ENCODE results near the gene GLRX3. TPM values are rescaled to one million over a fixed set of nuclear protein-coding genes. Genes with fewer than 3 reads are reported as not detected.

The GLRX3 gene
- total RNA-seq, 1 donor from 2014 or later = 45.9 TPM

DNA sequence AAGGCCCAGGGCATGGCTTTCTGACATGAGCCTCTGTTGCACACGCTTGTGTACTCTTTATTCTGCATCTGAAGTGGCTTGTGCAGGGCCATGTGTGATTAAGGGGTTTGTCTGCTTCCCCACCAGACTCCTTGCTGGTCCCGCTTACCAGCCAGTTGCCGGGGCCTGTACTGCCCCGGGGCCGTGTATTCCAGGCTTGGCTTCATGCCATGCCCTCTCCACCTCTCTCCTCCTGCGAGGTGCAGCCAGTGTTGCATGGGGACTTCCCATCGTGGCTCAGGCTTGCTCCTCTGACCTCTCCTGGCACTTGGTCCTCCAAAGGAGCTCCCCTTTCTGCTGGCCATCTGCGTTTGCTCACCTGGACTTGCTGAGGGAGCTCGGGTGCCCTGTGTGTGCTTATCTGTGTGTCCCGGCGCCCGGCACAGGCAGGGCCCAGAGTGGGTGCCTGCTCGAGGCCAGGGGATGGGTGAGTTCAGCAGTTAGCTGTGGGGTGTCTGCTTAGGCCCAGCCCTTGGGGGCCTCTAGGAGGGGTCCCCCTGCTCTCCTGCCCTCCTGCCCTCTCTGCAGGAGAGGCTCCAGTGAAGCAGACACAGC lies 14.6 kb upstream of the GLRX3 start:
- intact Hi-C loops (cut with DNase I) = no loop called here
- DNase-seq = no peak
- H3K27ac ChIP-seq = no peak overlapping the region
- ATAC-seq = peak in 1 of 2 donors; percentile 38
- H3K9me3 ChIP-seq = peaks cover 5% of the 10 kb centered on the region
- no peaks in the 10 kb centered on the region for H3K36me3 ChIP-seq
- no peaks in the 10 kb centered on the region for H3K27me3 ChIP-seq (ENCODE audit: low read depth)
- H3K4me1 ChIP-seq = no peaks in the 10 kb centered on the region
- H3K4me3 ChIP-seq = no peak overlapping the region
- TF ChIP-seq, protein P1, sequence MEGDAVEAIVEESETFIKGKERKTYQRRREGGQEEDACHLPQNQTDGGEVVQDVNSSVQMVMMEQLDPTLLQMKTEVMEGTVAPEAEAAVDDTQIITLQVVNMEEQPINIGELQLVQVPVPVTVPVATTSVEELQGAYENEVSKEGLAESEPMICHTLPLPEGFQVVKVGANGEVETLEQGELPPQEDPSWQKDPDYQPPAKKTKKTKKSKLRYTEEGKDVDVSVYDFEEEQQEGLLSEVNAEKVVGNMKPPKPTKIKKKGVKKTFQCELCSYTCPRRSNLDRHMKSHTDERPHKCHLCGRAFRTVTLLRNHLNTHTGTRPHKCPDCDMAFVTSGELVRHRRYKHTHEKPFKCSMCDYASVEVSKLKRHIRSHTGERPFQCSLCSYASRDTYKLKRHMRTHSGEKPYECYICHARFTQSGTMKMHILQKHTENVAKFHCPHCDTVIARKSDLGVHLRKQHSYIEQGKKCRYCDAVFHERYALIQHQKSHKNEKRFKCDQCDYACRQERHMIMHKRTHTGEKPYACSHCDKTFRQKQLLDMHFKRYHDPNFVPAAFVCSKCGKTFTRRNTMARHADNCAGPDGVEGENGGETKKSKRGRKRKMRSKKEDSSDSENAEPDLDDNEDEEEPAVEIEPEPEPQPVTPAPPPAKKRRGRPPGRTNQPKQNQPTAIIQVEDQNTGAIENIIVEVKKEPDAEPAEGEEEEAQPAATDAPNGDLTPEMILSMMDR (IDR thresholded peaks at IDR 0.05) = no peak

DNA sequence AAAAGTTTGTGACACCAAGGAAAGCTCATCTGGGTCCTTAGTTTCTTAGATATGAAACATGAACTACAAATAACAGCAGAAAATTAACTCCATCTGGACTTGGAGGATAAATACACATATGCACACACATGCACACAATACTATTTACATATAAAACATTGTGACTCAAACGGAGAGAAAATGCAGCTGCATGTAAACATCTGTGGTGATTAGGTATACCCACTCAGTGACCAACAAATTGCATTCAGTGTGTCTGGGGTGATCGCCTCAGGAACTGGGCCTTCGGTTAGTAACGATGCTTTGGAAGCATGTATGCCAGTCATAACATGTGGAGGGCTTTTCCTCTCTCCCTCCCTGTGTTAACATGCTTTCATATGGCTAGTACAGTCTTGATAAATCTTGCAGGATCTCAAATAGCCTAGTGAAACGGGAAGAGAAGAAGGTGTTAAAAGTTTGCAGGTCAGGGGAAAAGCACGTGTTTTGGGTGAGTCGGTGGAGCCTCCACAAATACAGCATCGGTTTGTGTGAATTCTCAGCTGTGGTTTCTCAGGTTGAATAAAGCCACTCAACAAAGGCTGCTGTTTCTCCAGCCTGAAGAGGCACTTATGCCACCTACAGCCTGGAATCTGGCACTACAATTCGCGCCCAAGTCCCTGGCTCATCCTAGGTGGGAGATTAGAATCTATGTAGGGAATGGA lies 8.7 kb upstream of the GLRX3 start:
- H3K9me3 ChIP-seq = no peaks in the 10 kb centered on the region
- H3K4me1 ChIP-seq = peaks cover 6% of the 10 kb centered on the region
- TF ChIP-seq, protein P1 (IDR thresholded peaks at IDR 0.05) = peak; percentile 84
- no peaks in the 10 kb centered on the region for H3K36me3 ChIP-seq
- peak; percentile 81 to 93 for ATAC-seq
- intact Hi-C loops (cut with DNase I) = no loop called here
- H3K27ac ChIP-seq = no peak overlapping the region
- peaks cover 6% of the 10 kb centered on the region for H3K27me3 ChIP-seq (ENCODE audit: low read depth)
- H3K4me3 ChIP-seq = no peak overlapping the region
- DNase-seq = no peak

DNA sequence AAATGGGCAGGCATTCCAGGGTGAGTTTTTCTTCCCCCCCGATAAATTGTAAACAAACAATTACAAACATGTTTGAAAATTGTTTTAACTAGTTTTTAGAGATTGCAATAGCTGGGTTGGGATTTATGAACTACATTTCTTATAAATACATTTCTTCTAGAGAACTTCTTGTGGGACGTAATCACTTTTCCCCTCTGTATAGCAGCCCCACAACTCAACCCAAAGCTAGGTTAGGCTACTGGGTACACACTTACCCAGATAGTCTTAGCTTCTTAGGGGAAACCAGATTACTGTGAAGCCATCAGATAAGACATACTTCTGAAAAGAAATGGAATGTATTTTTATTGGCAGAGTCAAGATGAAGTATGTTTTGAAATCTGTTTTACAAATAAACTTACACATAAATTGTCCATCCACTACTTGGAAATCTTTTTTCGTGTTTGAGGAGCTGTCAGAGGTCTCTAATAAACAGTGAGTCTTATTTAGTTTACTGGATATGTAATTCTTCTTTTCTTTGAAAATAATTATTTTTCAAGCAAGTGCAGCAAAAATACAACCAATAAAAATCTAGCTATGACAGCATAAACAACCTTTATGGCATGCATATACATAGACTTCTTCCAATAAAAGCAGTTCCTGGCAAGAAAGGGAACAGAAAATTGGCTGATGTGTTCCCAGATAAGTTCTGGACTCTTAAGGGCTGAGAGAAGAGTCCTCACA lies 8.0 kb upstream of the GLRX3 start:
- Histone ChIP-seq H3K4me3 (no peak overlapping the region), H3K36me3 (no peaks in the 10 kb centered on the region), H3K4me1 (peaks cover 6% of the 10 kb centered on the region), H3K27ac (no peak overlapping the region), H3K9me3 (no peaks in the 10 kb centered on the region), H3K27me3 (ENCODE audit: low read depth) (peaks cover 6% of the 10 kb centered on the region)
- ATAC-seq (no peak), DNase-seq (no peak)
- intact Hi-C loops (cut with DNase I) = no loop called here
- TF ChIP-seq, protein P1 (IDR thresholded peaks at IDR 0.05) = no peak

DNA sequence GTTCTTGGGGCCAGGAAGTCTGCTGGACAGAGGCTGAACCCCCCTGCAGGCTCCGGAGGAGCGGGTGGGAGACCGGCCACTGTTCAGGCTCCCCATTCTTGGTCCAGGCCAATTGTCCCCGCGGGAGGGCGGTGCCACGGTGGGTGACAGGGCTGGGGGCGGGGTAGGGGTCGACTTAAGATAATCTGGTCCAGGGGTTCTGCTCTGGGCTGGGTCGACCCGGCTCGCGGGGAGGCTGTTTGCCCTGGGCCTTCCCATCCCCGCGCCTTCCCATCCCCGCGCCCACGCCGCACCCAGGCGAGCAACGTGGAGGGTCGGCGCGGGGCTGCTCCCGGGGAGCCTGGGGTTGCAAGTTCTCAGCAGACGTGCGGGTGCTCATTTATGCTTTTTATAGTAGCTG lies 7.3 kb upstream of the GLRX3 start:
- TF ChIP-seq, protein P1 (IDR thresholded peaks at IDR 0.05) = no peak
- ATAC-seq (no peak), DNase-seq (no peak)
- no peak overlapping the region for H3K4me3 ChIP-seq
- peaks cover 6% of the 10 kb centered on the region for H3K4me1 ChIP-seq
- H3K27ac ChIP-seq = no peak overlapping the region
- H3K9me3 ChIP-seq = no peaks in the 10 kb centered on the region
- intact Hi-C loops (cut with DNase I) = no loop called here
- no peaks in the 10 kb centered on the region for H3K36me3 ChIP-seq
- peaks cover 6% of the 10 kb centered on the region for H3K27me3 ChIP-seq (ENCODE audit: low read depth)

DNA sequence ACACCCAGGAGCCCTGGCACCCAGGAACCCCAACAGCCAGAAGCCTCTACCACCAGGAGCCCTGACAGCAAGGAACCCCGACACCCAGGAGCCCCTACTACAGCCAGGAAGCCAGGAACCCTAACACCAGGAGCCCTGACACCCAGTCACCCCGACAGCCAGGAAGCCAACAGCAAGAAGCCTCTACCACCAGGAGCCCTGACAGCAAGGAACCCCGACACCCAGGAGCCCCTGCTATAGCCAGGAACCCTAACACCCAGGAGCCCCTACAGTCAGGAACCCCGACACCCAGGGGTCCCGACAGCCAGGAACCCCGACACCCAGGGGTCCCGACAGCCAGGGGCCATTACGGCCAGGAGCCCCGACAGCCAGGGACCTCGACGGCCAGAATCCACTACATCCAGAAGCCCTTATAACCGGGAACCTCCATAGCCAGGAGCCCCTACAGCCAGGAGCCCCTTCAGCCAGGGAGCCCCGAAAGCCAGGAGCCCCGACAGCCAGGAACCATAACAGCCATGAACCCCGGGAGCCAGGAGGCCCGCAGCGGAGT lies 440 bp upstream of the GLRX3 start:
- Histone ChIP-seq H3K36me3 (no peaks in the 10 kb centered on the region), H3K27me3 (ENCODE audit: low read depth) (no peaks in the 10 kb centered on the region), H3K4me3 (peak overlapping the region; percentile 96), H3K27ac (peak overlapping the region; percentile 85), H3K4me1 (peaks cover 33% of the 10 kb centered on the region), H3K9me3 (no peaks in the 10 kb centered on the region)
- no peak for ATAC-seq
- TF ChIP-seq, protein P1 (IDR thresholded peaks at IDR 0.05) = no peak
- no peak for DNase-seq
- intact Hi-C loops (cut with DNase I) = no loop called here
